ENCODE data around the gene TMA7. TPM values are rescaled to one million over a fixed set of nuclear protein-coding genes. Genes with fewer than 3 reads are reported as not detected.
A peak's percentile ranks its signal among the peaks of the same experiment; 100 is the strongest.

TMA7 gene
- total and polyA plus RNA-seq, 2 of the 13 experiments (the other 11 are each of a cell fraction or from before 2014, with no cell fraction given): 100 to 486 TPM

DNA sequence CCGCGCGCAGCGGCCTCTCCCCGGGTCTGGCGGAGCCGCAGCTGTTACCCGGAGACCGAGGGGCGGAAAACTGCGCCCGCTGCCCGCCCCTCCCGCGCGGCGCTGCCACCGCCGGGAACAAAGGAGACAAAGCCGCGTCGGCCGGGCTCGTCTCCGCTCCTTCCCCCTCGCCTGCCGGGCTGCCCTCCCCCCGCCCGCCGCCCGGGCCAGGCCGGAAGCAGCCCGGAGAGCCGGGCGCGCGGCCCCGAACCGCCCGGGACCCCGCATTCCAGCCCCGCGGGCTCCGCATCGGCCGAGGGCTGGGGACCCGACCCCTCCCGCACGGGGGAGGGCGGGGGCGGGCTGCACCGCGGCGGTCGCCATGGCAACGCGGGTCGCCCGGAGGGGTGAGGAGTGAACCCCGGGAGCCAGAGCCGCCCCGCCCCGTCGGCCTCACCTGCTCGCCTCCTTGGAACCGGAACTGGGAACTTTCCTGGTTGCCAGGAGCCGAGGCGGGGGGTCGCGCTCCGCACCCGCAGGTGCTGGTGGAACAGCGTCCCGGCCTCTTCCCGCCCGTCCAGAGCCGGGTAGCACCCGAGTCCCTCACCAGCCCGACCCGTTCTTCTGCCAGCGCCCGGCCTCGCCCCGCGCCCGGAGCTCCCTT is 10.6 kb upstream of the TMA7 start (continued):
- TF ChIP-seq HNF4G (IDR thresholded peaks at IDR 0.05; ENCODE audit: borderline replicate concordance, low read depth, low read length) (peak; percentile 23; the same call in 1 of the 2 replicates), HNF4G (CRISPR knock-in tag; IDR thresholded peaks at IDR 0.05; ENCODE audit: borderline replicate concordance, low read depth) (no peak), RFX1 (IDR thresholded peaks at IDR 0.05) (peak; percentile 83), TSC22D2 (CRISPR knock-in tag; IDR thresholded peaks at IDR 0.05; ENCODE audit: borderline replicate concordance) (0 out of 2 replicates have a peak, but pooled peaks have one; percentile 45), TGIF2 (CRISPR knock-in tag; IDR thresholded peaks at IDR 0.05) (peak; percentile 13; the same call in 1 of the 2 replicates), ZNF768 (CRISPR knock-in tag; IDR thresholded peaks at IDR 0.05) (0 out of 2 replicates have a peak, but pooled peaks have one; percentile 9), RFX3 (CRISPR knock-in tag; IDR thresholded peaks at IDR 0.05) (peak; percentile 84), RBFOX2 (IDR thresholded peaks at IDR 0.05; ENCODE audit: low read depth, low read length) (peak; percentile 94), YY1 (IDR thresholded peaks at IDR 0.05; ENCODE audit: insufficient read depth, insufficient replicate concordance, low read depth, low read length) (no peak), TEAD3 (CRISPR knock-in tag; optimal IDR thresholded peaks at IDR 0.05; ENCODE audit: borderline replicate concordance) (peak; percentile 39), ZNF431 (CRISPR knock-in tag; IDR thresholded peaks at IDR 0.05; ENCODE audit: borderline replicate concordance, low read depth) (0 out of 2 replicates have a peak, but pooled peaks have one; percentile 6), MTF1 (CRISPR knock-in tag; IDR thresholded peaks at IDR 0.05) (no peak), TAF1 (CRISPR knock-in tag; IDR thresholded peaks at IDR 0.05) (peak; percentile 71; the same call in 1 of the 2 replicates), HNRNPK (IDR thresholded peaks at IDR 0.05; ENCODE audit: low read depth, low read length, poor library complexity, severe bottlenecking) (peak; percentile 81), MXD3 (CRISPR knock-in tag; IDR thresholded peaks at IDR 0.05) (peak; percentile 28; the same call in 1 of the 2 replicates), PAWR (CRISPR knock-in tag; IDR thresholded peaks at IDR 0.05; ENCODE audit: borderline replicate concordance) (0 out of 2 replicates have a peak, but pooled peaks have one; percentile 60), ZFP36L1 (CRISPR knock-in tag; IDR thresholded peaks at IDR 0.05) (0 out of 2 replicates have a peak, but pooled peaks have one; percentile 5), ZNF136 (CRISPR knock-in tag; IDR thresholded peaks at IDR 0.05; ENCODE audit: low read depth) (0 out of 2 replicates have a peak, but pooled peaks have one; percentile 1), SP2 (CRISPR knock-in tag; IDR thresholded peaks at IDR 0.05) (peak; percentile 60; the same call in 1 of the 2 replicates), HINFP (CRISPR knock-in tag; IDR thresholded peaks at IDR 0.05; ENCODE audit: low read depth) (no peak), ZNF709 (CRISPR knock-in tag; IDR thresholded peaks at IDR 0.05) (peak; percentile 87)
- TF ChIP-seq, protein P1, sequence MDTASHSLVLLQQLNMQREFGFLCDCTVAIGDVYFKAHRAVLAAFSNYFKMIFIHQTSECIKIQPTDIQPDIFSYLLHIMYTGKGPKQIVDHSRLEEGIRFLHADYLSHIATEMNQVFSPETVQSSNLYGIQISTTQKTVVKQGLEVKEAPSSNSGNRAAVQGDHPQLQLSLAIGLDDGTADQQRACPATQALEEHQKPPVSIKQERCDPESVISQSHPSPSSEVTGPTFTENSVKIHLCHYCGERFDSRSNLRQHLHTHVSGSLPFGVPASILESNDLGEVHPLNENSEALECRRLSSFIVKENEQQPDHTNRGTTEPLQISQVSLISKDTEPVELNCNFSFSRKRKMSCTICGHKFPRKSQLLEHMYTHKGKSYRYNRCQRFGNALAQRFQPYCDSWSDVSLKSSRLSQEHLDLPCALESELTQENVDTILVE (CRISPR knock-in tag; IDR thresholded peaks at IDR 0.05): 0 out of 2 replicates have a peak, but pooled peaks have one; percentile 7
- TF ChIP-seq, protein P2, sequence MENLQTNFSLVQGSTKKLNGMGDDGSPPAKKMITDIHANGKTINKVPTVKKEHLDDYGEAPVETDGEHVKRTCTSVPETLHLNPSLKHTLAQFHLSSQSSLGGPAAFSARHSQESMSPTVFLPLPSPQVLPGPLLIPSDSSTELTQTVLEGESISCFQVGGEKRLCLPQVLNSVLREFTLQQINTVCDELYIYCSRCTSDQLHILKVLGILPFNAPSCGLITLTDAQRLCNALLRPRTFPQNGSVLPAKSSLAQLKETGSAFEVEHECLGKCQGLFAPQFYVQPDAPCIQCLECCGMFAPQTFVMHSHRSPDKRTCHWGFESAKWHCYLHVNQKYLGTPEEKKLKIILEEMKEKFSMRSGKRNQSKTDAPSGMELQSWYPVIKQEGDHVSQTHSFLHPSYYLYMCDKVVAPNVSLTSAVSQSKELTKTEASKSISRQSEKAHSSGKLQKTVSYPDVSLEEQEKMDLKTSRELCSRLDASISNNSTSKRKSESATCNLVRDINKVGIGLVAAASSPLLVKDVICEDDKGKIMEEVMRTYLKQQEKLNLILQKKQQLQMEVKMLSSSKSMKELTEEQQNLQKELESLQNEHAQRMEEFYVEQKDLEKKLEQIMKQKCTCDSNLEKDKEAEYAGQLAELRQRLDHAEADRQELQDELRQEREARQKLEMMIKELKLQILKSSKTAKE (CRISPR knock-in tag; IDR thresholded peaks at IDR 0.05; ENCODE audit: borderline replicate concordance): no peak
- TF ChIP-seq, protein P3, sequence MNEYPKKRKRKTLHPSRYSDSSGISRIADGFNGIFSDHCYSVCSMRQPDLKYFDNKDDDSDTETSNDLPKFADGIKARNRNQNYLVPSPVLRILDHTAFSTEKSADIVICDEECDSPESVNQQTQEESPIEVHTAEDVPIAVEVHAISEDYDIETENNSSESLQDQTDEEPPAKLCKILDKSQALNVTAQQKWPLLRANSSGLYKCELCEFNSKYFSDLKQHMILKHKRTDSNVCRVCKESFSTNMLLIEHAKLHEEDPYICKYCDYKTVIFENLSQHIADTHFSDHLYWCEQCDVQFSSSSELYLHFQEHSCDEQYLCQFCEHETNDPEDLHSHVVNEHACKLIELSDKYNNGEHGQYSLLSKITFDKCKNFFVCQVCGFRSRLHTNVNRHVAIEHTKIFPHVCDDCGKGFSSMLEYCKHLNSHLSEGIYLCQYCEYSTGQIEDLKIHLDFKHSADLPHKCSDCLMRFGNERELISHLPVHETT (CRISPR knock-in tag; conservative IDR thresholded peaks at IDR 0.05): peak; percentile 6; the same call in 1 of the 2 replicates
